Ovary (tissue), 3 donors: Measurements from ENCODE around the gene HIVEP3.

Experiments used
- POLR2A ChIP-seq: fragments of 450-650 bp; IDR thresholded peaks from one replicate; pipeline ENCODE4 v1.6.1; 2017; ENCODE audit warnings: antibody characterized with exemption, mild to moderate bottlenecking, moderate library complexity
- TF ChIP-seq, protein P1 (sequence below), 3 donors: fragments of 450-650 bp in 2 of 3; fragments of 200-600 bp in 1 of 3; IDR thresholded peaks; one replicate each; pipeline versions ENCODE4 v1.5.1 to v1.8.0; 2016 to 2022; ENCODE audit warnings: antibody characterized with exemption in 3 of 3, mild to moderate bottlenecking in 1 of 3
- donor health status: DM: no; HTN: no; CAD: no.

DNA sequence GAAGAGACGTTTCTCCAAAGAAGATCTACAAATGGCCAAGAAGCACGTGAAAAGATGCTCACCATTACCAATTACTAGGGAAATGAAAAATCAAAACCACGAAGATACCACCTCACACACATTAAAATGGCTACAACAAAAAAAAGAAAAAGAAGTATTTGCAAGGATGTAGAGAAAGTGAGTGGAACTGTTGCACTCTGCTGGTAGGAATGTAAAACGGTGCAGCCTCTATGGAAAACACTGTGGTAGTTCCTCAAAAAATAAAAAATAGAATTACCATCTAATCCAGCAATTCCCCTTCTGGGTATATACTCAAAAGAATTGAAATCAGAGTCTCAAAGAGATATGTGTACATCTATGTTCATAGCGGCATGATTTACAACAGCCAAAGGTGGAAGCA is 318.8 kb downstream of the HIVEP3 start:
- TF ChIP-seq, protein P1, sequence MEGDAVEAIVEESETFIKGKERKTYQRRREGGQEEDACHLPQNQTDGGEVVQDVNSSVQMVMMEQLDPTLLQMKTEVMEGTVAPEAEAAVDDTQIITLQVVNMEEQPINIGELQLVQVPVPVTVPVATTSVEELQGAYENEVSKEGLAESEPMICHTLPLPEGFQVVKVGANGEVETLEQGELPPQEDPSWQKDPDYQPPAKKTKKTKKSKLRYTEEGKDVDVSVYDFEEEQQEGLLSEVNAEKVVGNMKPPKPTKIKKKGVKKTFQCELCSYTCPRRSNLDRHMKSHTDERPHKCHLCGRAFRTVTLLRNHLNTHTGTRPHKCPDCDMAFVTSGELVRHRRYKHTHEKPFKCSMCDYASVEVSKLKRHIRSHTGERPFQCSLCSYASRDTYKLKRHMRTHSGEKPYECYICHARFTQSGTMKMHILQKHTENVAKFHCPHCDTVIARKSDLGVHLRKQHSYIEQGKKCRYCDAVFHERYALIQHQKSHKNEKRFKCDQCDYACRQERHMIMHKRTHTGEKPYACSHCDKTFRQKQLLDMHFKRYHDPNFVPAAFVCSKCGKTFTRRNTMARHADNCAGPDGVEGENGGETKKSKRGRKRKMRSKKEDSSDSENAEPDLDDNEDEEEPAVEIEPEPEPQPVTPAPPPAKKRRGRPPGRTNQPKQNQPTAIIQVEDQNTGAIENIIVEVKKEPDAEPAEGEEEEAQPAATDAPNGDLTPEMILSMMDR (IDR thresholded peaks at IDR 0.05): no peak
- TF ChIP-seq POLR2A: no peak
